HG03565 (cell line): ENCODE measurements around the gene ABTB1.
"Not testable (repeated sequence)": the region's sequence is repeated elsewhere in the genome, so short reads cannot be mapped to it uniquely, and the experiment has no call there.

ENCODE experiments used
- ATAC-seq: cut with Tn5 transposase; IDR thresholded peaks from one replicate; pipeline ENCODE4 v1.9.1; 2021; ENCODE audit warnings: mild to moderate bottlenecking, moderate library complexity; ENCODE audit not compliant: unreplicated experiment

The ABTB1 gene

DNA sequence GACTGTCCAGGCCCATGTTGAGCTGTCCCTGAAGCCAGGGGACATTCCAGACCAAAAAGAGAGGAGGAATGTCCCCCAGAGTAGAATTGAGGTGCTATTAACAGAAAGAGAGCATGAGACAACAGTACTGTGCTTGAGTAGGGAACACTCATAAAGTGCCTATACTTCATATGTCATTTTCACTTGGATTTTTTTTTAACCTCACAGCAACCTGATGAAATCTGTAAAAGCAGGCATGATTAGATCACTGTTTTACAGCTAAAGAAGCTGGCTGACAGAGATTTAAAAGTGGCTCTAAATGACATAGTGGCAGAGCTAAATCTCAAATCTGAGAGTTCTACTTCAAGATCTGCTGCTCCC lies 24.9 kb upstream of the ABTB1 start:
- ATAC-seq = no peak

DNA sequence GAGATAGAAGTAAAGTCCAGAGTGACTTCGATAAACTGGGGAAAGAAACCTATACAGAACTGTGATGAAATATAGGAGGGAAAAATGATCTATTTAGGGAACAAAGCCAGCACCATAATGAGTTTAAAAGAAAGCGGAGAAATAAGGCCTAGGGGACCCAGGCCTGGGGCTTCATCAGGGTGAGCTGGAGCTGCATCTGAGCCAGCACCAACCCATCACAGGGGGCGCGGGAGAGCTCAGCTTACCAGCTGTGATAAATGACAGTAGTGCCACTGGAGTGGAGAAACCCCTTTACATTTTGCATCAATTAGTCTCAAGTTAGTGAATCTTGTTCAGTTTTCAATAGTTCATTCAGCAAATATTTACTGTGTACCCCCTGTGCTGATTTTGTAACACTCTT lies 22.5 kb upstream of the ABTB1 start:
- ATAC-seq = no peak

DNA sequence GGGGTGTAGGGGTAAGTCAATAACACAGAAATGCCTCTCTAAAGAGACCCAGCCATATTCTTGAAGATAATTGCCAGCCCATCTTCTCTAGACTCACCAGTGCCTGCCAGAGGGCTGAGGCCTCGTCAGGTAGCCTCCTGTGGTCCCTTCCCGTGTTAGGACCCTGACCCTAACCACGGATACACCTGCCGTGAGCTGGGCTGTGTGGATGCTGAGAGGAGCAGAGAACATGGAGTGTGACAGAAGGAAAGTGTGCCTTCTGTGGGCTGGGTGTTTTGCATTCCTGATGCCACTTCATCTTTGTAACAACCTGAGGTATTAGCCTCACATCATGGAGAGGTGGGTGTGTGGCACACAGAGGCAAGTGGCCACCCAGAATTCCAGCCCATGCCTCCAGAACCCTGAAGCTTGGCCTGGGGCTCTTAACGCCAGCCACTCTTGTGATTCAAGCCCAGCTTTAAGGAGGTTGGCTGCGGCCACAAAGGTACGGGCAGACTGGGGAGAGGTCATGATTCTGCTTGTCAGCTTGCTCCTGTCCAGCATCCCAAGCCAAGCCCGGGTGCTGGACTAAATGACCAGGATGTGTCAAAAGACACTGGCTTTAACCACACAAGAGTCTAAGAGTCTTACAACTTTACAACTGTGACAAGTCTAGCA lies 21.1 kb upstream of the ABTB1 start:
- ATAC-seq = no peak

DNA sequence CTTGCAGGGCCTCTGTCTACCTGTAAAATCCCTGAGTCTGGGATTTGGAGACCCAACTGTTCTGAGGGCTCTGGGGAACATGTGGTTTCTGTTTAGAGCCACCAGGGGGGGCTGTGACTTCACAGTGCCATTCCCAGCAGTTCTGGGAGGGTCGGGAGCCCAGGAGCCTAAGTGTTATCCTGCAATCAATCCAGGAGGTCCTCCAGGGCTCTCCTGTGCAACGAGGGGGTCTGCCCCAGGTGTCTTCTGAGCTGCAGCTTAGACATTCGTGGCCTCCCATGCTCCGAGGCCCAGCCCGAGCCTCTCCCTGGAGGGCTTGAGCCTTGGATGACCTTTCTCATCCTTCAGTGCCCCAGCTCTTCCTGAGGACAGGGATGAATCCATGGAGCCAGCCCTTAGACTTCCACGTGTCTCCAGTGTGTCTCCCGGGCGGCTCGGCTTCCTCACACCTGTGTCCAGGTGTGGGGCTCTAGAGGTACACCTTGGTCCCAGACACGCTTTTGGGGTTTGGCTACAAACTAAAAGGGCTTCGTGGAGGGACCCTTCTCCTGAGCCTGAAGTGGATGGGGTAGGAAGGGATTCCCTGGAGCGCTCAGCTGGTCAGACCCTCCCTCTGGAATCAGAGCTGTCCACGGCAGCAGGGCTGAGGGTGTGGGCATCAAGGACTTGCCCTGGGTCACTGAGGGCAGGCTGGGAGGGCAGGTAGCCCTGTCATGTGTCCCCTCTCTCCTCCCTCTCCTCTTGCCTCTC lies 20.3 kb upstream of the ABTB1 start:
- no peak for ATAC-seq

- ATAC-seq = no peak
These were observed 18.4 kb upstream of the ABTB1 start for GRCh38 chr3:127654374-127654773.

GRCh38 chr3:127654993-127655392 lies 17.8 kb upstream of the ABTB1 start:
- ATAC-seq = not testable (repeated sequence)

DNA sequence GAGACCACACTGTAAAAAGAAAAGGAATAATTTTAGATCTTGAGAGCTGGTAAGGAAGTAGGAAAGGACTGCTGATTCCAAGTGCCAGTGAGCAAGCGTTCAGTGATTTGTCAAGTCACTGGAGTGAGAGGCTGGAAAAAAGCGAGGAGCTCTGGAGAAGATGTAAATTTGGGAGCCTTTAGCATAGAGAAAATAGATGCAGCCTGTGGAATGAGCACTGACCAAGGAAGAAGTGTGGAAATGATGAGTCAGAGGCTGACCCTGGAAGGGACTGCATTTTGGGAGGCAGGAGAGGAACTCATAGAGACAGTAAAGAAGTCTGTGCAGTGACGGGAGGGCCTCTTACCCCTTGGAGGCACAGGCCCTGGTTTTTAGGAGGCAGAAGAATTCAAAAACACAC lies 17.1 kb upstream of the ABTB1 start:
- no peak for ATAC-seq

DNA sequence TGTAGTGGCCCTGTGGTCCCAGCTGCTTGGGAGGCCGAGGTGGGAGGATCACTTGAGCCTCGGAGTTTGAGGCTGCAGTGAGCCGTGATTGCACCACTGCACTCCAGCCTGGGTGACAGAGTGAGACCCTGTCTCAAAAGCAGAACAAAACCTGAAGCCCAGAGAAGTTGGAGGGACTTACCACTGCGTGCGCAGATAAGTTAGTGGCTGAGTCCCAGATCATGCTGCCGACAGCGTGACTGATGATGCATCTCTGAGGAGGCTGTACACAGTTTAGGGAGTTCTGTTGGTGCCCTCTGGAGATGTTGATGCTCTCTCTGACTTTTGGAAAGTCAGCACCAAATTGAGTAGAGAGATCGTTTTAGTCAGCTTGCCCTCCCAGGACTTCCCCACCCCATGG lies 15.8 kb upstream of the ABTB1 start:
- no peak for ATAC-seq

GRCh38 chr3:127658234-127658633 lies 14.5 kb upstream of the ABTB1 start:
- no peak for ATAC-seq

DNA sequence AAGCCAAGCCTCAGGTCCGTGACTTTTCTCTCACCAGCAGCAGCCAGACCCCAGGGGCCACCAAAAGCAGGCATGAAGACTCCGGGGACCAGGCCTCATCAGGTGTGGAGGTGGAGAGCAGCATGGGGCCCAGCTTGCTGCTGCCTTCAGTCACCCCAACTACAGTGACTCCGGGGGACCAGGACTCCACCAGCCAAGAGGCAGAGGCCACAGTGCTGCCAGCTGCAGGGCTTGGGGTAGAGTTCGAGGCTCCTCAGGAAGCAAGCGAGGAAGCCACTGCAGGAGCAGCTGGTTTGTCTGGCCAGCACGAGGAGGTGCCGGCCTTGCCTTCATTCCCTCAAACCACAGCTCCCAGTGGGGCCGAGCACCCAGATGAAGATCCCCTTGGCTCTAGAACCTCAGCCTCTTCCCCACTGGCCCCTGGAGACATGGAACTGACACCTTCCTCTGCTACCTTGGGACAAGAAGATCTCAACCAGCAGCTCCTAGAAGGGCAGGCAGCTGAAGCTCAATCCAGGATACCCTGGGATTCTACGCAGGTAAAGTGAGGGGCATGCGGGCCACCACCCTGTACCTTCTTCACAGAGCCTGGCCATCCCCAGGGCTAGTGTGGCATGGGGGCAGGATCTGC lies 12.0 kb upstream of the ABTB1 start:
- ATAC-seq = no peak

GRCh38 chr3:127661600-127661999 lies 11.2 kb upstream of the ABTB1 start:
- no peak for ATAC-seq

DNA sequence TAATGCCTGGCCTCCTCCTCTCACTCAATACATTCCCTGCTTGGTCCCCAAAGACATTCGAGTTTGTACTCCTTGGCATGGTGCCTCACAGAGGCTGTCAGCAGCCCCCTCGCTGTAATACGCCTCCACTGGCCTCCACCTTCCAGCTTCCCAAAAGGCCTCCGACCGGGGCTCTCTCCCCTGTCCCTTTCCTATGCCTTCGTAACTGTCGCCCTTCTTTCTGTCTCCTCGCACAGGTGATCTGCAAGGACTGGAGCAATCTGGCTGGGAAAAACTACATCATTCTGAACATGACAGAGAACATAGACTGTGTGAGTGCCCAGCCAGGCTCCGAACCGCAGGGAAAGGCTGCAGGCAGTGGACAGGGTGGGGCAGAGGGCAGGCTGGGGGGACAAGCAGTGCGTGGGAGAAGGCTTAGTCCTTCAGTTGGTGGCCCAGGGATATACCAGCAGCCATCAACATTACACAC lies 10.7 kb upstream of the ABTB1 start:
- no peak for ATAC-seq

DNA sequence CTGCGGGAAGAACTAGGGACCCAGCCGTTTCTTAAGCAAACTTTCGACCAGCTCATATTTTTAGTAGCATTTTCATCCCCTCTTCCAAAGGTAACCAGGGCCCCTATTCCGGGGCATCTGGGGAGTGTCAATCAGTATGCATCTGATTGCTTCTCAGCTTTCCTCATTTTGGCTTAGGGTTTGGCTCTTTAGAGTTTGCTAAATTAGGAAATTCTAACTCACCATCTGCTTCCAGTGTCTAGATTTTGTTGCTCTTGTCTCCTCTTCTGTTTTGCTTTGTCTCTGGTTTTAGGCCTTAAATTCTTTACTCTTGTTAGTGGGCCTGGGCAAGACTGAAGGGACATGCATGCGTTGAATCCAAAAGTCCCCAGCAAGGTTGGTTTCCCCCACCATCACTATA lies 9.6 kb upstream of the ABTB1 start:
- no peak for ATAC-seq

GRCh38 chr3:127665165-127665564 lies 7.6 kb upstream of the ABTB1 start:
- no peak for ATAC-seq

DNA sequence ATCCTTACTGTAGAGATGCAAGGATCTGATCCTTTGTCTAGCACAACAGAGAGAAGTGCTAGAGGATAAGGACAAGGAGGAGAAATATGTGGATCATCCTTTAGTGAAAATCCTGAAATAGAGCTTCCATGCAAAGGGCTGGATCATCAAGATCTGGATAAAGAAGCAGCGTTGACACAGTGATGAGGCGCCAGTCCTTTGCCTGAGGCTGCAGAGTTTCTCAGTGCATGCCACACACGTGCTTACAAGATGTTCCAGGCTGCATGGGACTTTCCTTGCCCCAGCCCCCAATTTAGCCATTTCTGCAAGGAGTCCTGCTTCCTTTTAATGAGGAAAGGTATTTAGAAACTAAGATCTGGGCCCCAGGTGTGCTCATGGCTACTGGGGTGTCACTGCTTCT lies 7.2 kb upstream of the ABTB1 start:
- ATAC-seq = no peak

DNA sequence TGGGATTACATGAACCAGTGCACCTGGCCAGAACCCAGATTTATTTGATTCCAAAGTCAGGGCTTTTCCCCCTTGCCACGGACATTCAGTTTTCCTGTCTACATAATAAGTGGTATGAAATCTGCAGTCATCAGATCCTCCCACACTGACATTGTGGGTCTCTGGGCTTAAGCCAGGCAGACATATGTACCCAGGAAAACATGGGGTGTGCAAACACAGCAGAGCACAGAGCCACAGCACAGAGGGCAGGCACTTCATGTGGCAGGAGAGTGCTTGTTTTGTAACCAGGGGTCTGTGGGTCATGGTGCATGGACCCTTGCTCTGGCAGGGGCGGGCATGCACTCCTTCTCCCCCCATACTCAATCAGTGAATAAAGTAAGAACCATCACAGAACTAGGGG lies 6.1 kb upstream of the ABTB1 start:
- ATAC-seq = no peak

DNA sequence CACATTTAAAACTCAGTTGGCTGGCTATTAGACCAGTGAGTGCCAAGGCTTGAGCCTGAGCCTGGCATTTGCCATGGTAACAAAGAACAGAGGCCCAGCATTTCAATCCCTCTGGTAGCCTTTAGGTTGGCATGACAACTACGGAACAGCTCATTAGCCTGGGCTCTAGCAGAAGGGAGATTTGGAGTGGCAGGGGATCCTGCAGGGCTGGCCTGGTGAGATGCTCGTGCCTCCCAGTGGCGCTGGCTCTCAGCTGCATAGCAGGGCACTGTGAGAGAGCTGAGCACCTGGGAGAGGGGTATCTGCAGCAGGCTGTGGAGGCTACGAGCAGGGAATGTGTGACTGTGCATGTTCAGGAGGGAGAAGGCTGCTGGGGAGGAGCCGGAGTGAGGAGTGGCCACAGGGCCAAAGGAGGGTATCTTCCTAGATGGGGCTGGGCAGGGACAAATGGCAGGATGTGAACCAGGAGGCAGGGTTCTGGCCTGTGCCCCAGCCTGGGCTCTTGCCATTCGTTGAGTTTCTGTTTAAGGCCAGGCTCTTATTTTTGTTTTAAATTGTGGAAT lies 5.6 kb upstream of the ABTB1 start:
- no peak for ATAC-seq

- ATAC-seq = no peak
These were observed 3.8 kb upstream of the ABTB1 start for GRCh38 chr3:127668906-127669305.

GRCh38 chr3:127669541-127670228 lies 3.1 kb upstream of the ABTB1 start:
- no peak for ATAC-seq

- no peak for ATAC-seq
These were observed 2.6 kb upstream of the ABTB1 start for GRCh38 chr3:127670229-127670559.

DNA sequence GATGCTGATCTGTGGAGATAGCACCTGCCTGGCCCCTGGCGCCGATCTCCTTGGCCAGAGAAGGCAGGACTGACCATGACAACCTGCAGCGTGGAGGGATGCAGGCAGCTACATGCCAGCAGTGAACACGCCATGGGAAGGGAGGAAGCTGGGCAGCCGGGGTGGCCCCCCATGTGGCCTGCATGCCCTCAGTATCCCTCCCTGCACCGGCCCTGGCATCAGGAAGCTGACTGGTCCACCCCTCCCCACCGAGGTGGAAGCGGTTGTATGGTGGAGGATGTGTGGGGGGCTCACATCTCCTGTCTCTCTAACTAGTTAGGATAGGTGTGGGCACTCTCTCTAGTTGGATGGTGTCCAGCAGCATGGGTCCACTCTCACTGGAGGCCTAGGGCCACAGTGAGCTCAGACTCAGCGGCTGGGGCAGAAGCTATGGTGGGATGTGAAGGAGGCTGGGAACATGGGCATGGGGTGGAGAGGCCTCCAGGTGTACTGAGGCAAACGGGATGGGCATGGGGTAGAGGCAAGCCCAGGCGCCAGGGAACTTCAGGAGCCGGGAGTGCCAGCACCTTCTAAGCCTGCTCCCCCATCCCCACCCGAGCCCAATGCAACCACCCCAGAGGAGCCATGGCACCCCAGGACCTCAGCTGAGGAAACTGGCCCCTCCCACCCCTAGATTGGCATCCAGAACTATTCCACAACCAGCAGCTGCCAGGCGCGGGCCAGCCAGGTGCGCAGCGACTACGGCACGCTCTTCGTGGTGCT lies 1.8 kb upstream of the ABTB1 start:
- no peak for ATAC-seq
